GM23248 (cell line): ENCODE data around the gene KRTAP10-9.

Source experiments
- EZH2 ChIP-seq: fragments of 200-600 bp; sonication (generic); IDR thresholded peaks from 2 replicates; pipeline ENCODE4 v1.6.1; 2018; ENCODE audit warnings: antibody characterized with exemption, mild to moderate bottlenecking; ENCODE audit not compliant: insufficient read depth, poor library complexity, severe bottlenecking
- EZH2phosphoT487 ChIP-seq: fragments of 200-600 bp; sonication (generic); IDR thresholded peaks from 2 replicates; pipeline ENCODE4 v1.6.1; 2018; ENCODE audit warnings: antibody characterized with exemption, moderate library complexity, mild to moderate bottlenecking, low read depth; ENCODE audit not compliant: insufficient read depth

- no peak for TF ChIP-seq EZH2
- TF ChIP-seq EZH2phosphoT487: no peak
These were observed 17.7 kb upstream of the KRTAP10-9 start for GRCh38 chr21:44609193-44609592.
